Pancreas (tissue), 10 donors: ENCODE results near the gene ALPG. TPM values are rescaled to one million over a fixed set of nuclear protein-coding genes. Genes with fewer than 3 reads are reported as not detected.
"Not testable (repeated sequence)": the region's sequence is repeated elsewhere in the genome, so short reads cannot be mapped to it uniquely, and the experiment has no call there.

ENCODE experiments used
- ATAC-seq, 4 donors: fragments of 200-7000 bp; cut with Tn5 transposase; one replicate each; pipeline versions ENCODE4 v1.8.0 to v1.9.1; 2020; ENCODE audit warnings: mild to moderate bottlenecking in 4 of 4, moderate library complexity in 4 of 4
- DNase-seq, 6 donors: peaks; one replicate each; pipeline ENCODE4 v3.0.0-alpha.2; 2020
- FAIRE-seq: peaks from 2 replicates; lab custom pipeline; 2012; peaks lifted over from hg19 to GRCh38; lab: Jason Lieb, UNC
- H3K27ac ChIP-seq, 4 donors: fragments of 200-600 bp; sonication (generic); 1 replicate in 3 of 4; 2 replicates in 1 of 4; pipeline versions ENCODE4 v1.5.0 to v1.8.0; 2020
- H3K27me3 ChIP-seq, 4 donors: fragments of 200-600 bp; one replicate each; pipeline ENCODE4 v1.8.0; 2021
- H3K36me3 ChIP-seq, 3 donors: fragments of 200-600 bp; sonication (generic) in 1 of 3; one replicate each; pipeline versions ENCODE4 v1.5.0 to v1.8.0; 2020 to 2021
- H3K4me1 ChIP-seq, 3 donors: fragments of 200-600 bp; one replicate each; pipeline ENCODE4 v1.8.0; 2021
- H3K4me3 ChIP-seq, 4 donors: fragments of 200-600 bp; sonication (generic) in 2 of 4; one replicate each; pipeline versions ENCODE4 v1.5.0 to v1.8.0; 2020 to 2021
- H3K9me3 ChIP-seq, 4 donors: fragments of 200-600 bp; one replicate each; pipeline ENCODE4 v1.8.0; 2021
- CTCF ChIP-seq, 4 donors: fragments of 200-600 bp; sonication (generic) in 3 of 4; IDR thresholded peaks; one replicate each; pipeline versions ENCODE4 v1.5.0 to v1.8.0; 2021; ENCODE audit warnings: antibody characterized with exemption in 4 of 4
- WGBS, 2 donors: extraction: QIAGEN DNeasy Blood & Tissue Kit; methylation state at CpG; one replicate each; pipeline ENCODE4 v1.1.7; 2013; 5-methylcytosine and 5-hydroxymethylcytosine counted together
- intact Hi-C, 3 donors: fragments of 100-400 bp; cut with DNase I; formaldehyde crosslinking; loops; one replicate each; pipeline versions ENCODE4 v1.11.1 to v1.14.2; 2022
- polyA plus RNA-seq, 2 donors: library from polyadenylated mRNA; stranded (reverse); fragments of 200-250 nt; gene quantifications; one replicate each; pipeline ENCODE4 v1.2.3, GENCODE V29; 2013
- total RNA-seq, 6 donors: library from RNA; stranded (reverse); fragmentation: NEBNext Ultra II Directional in 4 of 6; extraction: Animal tissue kit (Norgen Biotek cat#: 25700) in 4 of 6; gene quantifications; one replicate each; pipeline versions ENCODE4 v1.2.1 to v1.2.4, GENCODE V29; 2021 to 2023
- donor health status: healthy with polysubstance abuse.
- donor health status: DM: no; HTN: no; CAD: no; lungs with moderate emphysema.
- donor health status: DM: no; HTN: no; CAD: no.
- donor health status: control.
- donor health status: control.
- donor health status: Bipolar disorder and iron deficiency.
- donor health status: DM: yes; HTN: yes; CAD: no.
- donor health status: DM: no; HTN: no; CAD: no.
- donor health status: DM: no; HTN: no; CAD: no.
- donor health status: DM: yes; HTN: yes; CAD: no.

ALPG gene
- total RNA-seq: not detected
- not detected for polyA plus RNA-seq

GRCh38 chr2:232406556-232407310 is at the start of gene ALPG:
ALPG (plus strand) TSS chr2:232406844; CDS start chr2:232406895, 51 bp downstream.
- Histone ChIP-seq H3K4me1 (no peaks in the 10 kb centered on the region), H3K27ac (no peak within 1 kb of the TSS), H3K36me3 (no peaks in the 10 kb centered on the region), H3K9me3 (no peaks in the 10 kb centered on the region), H3K4me3 (no peak within 1 kb of the TSS), H3K27me3 (no peaks in the 10 kb centered on the region)
- no peak for TF ChIP-seq CTCF (IDR thresholded peaks at IDR 0.05)
- no peak for FAIRE-seq
- peak in 1 of 6 donors; percentile 40 for DNase-seq
- no peak for ATAC-seq
- intact Hi-C loops: no loop called here
- 86 to 89% methylated on average over 17 of the region's 17 CpGs for WGBS, 2 donors

DNA sequence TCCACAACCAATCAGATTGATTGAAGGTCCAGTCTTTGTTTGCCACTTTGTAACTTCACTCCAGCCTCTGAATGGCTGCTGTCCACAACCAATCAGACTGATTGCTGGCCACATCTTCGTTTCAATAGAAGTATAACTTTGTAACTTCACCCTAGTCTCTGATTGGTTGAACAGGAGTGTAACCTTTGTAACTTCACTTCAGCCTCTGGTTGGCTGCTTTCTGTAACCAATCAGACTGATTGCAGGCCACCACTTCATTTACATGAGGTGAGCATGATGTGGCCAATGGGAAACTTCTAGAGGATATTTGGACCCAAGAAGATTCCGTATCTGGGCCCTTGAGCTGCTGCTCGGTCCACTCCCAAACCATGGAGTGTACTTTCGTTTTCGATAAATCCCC is 45.0 kb upstream of the ALPG start:
- no peaks in the 10 kb centered on the region for H3K36me3 ChIP-seq
- H3K9me3 ChIP-seq: no peaks in the 10 kb centered on the region
- H3K27me3 ChIP-seq: no peaks in the 10 kb centered on the region
- no peak for FAIRE-seq
- TF ChIP-seq CTCF (IDR thresholded peaks at IDR 0.05): no peak
- ATAC-seq: no peak
- no peak overlapping the region for H3K27ac ChIP-seq
- H3K4me1 ChIP-seq: no peaks in the 10 kb centered on the region
- intact Hi-C loops: no loop called here
- no peak for DNase-seq
- no peak overlapping the region for H3K4me3 ChIP-seq
- 85 to 89% methylated on average over 5 of the region's 5 CpGs for WGBS, 2 donors

GRCh38 chr2:232362174-232362900 is 44.3 kb upstream of the ALPG start:
- Histone ChIP-seq H3K36me3 (no peaks in the 10 kb centered on the region), H3K9me3 (no peaks in the 10 kb centered on the region), H3K27ac (no peak overlapping the region), H3K4me1 (no peaks in the 10 kb centered on the region), H3K4me3 (no peak overlapping the region), H3K27me3 (no peaks in the 10 kb centered on the region)
- intact Hi-C loops: no loop called here
- FAIRE-seq: no peak
- 81 to 92% methylated on average over 8 of the region's 8 CpGs for WGBS, 2 donors
- no peak for TF ChIP-seq CTCF (IDR thresholded peaks at IDR 0.05)
- no peak for ATAC-seq
- peak in 1 of 6 donors; percentile 30 for DNase-seq

DNA sequence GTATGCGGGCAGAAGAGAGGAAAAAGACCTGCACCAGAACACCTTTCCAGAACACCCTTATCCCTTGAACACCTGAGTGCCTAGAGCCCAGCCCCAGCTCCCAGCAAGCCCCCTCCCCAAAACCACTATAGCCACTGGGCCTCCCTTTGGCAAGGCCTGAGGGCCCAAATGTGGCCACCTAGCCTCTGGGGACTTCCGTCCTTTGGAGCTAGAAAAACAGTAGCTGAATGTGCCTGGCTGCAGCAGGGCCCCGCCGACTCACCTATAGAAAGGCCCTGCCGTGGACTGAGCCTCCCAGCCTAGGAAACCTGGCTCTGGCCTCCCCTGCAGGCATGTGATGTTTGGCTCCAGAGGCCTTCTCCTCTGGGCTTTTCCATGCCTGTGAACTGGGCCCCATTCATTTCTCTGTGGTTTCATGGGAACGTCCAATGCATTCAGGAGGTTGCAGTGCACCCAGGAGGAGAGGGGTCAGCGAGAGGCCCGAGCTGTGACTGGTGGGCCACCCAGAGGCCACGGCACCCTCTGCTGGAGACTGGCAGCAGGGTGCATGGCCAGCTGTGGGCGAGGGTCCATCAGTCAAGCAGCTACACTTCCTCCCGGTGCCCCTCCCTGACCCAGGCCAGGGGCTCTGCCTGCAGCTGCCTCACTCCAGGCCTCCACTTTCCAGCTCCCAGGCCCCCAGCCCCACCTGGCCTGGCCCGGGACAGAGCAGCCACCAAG is 43.4 kb upstream of the ALPG start:
- H3K27me3 ChIP-seq, H3K36me3 ChIP-seq, H3K4me1 ChIP-seq, intact Hi-C loops, ATAC-seq, FAIRE-seq, H3K4me3 ChIP-seq, H3K27ac ChIP-seq, H3K9me3 ChIP-seq: not testable (repeated sequence)
- peak in 1 of 6 donors; percentile 33 for DNase-seq
- WGBS, 2 donors: 82 to 88% methylated on average over 12 of the region's 12 CpGs
